ENCODE data around the gene ATP6V1G3.
"Not testable (repeated sequence)": the region's sequence is repeated elsewhere in the genome, so short reads cannot be mapped to it uniquely, and the experiment has no call there.

ATP6V1G3 gene

DNA sequence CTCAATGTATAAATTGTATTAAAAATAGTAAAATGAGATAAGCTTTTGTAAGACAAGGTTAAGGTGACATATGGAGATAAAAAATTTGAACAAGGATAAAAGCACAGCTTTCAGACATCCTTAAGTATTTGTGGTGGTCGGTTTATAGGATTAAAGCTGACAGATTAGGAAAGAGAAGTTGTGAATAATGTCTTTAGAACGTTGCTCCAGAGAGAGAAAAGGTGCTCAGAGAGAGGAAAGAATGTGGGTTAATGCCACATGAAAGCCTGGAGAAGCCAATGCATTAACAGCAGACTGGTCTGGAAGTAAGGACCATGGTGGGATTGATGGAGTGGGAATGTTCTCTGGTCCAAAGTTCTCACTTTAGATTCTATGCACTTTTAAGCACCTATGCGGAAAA is 44.8 kb downstream of the ATP6V1G3 start:
- no peak for DNase-seq

DNA sequence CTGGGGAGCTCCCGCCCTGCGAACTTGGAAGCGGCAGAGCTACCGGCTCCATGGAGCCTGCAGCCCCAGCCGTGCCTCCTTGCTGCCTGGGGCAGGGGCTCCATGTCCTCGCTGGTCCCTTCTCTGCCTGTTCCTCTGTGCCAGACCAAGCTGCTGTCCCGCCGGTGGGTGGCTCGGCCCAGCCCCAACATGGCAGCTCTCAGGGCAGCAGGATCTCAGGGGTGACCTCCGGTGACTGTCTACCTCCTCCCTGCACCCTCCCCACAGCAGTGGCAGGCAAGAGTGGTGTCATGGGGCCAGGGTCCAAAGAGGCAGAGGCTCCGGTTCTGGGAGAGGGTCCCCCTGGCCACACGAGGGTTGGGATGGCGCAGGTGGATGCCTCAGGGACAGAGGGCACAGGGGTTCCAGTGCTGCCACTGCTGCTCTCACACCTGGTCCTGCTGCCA is 45.8 kb downstream of the ATP6V1G3 start:
- DNase-seq = no peak

DNA sequence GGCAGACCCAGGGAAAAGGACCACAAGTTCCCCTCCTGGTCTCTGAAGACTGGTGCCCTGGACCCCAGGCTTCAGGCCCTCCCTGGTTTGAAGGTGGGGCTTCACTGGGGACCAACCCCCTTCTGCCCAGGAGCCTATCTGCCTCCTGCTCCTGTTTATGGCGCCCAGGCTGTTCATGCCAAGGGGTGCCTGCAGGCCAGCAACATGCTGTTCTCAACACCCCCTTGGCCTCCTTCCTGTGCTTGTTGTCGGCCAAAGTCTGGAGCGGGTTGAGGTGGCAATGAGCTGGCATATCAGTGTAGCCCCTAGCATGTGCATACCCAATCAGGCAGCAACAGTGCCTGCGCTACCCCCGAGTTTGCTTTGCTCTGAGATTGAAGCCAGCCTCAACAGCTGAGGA is 46.3 kb downstream of the ATP6V1G3 start:
- no peak for DNase-seq

DNA sequence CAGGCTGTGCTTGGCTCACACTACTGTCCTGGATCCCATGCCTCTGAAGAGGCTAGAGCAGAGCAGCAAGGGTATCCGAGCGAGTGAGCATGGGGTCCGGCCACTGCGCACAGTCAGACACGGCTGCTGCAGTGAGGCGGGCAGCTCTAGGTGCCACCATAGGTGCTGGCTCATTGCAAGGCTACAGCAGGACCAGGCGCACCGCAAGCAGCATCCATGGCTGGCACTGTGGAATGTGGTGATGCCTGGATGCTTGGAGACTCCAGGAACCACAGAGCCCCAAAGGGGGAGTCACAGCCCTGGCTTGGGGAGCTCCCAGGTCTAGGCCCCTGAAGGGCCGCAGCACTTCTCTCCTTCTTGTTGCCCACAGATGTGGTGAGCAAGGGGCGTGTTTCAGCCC is 47.2 kb downstream of the ATP6V1G3 start:
- no peak for DNase-seq

DNA sequence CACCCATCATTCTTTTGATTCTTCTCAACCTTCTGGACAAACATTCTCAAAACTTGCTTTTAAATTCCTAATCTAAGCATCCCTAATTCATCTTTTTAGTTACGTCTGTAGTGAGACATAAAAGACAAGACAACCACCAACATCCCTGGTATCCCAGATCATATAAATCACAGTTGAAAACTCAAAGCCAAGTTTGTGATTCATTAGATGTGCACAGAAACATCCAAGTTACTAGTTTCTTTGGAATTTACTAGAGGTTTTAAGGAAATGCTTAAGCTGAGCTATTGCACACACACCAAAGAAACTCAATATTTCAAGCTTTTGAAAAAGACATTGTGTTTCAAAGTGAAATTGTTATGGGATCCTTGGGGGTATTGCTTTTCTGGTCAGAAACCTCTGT is 47.6 kb downstream of the ATP6V1G3 start:
- no peak for DNase-seq

DNA sequence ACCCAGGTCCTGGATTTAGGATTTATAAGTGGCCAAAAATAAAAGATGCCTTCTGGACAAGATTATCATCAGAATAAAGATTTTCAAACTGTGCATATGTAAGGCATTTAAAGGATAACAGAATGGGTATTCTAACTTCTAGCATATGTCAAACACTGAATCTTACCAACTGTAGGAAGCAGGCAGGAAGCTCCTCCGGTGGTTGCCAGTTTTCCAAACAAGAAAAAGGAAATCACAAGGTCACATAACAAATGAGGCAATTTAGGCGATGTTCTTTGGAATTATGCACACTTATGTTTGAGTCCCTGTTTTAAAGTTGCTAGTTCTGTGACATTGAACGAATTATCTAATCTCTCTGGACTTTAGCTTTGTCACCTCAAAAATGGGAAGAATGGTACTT is 48.9 kb downstream of the ATP6V1G3 start:
- no peak for DNase-seq

DNA sequence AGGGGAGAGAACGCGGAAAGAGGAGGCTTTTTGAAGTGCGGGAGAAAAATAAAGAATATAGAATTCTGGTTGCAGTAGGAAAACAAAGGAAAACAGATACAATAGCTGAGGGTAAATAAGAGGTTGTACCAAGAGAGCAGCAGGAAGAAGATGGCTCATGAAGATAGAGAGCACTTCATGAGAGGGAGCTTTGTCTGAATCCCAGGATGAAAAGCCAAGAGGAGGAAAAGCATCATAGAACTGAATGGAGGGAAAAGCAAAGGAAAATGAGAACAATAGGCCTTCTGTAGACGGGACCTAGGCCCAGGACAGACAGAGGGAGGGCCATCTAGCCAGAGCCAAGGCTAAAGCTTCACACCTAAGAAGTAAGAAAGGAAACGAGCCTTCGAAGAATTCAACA is 49.5 kb downstream of the ATP6V1G3 start:
- DNase-seq = no peak

DNA sequence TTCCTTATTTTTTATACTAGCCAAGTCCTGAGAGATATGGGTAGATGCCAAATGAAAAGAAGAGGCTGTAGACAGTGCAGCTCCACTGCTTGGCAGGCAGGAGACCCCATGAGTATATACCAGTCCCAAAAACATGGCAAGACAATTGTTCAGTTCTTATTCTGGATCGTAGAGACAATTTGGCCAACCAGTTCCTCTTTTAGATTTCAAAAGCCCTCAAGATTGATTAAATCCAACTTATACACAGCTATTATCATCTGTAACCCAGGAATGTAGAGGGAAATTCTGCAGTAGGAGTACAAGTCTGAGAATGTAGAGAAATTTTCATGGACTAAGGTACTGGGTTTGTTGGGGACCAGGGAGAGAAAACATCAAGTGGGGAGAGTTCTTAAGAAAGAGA is 50.3 kb downstream of the ATP6V1G3 start:
- DNase-seq = no peak

DNA sequence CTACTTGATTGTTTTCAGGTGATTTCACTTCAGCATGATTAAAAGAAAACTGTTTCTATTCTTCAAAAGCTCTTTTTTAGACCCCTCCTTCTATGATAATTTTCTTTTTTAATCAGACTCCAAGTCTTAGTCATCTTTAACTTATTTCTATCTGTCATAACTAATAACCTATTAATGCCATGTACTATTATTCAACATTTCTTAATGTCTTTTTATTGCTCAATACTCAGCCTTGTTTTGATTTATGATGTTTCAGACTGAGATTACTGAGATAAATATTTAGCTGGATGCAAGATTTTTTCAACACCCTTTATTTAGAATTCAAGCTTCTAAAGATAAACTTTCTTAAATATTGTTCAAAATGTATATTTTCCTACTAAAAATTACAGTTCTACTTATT is 53.6 kb downstream of the ATP6V1G3 start:
- DNase-seq = no peak

DNA sequence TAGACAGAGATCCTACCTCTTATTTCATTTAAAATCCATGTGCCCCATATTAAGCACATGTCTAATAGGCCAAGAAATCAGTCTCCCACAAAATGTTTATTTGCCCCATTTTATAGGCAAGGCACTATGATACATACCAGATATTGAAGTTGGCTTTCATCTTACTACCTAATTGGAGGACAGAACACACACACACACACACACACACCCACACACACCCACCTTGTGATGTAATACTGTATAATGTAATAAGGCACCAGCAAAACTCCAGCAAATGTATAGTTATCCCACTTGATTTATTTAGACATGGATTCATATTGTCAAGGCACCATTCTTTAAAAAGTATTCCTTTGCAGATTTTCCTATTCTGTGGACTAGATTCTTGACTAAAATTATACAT is 56.8 kb downstream of the ATP6V1G3 start:
- DNase-seq = no peak

DNA sequence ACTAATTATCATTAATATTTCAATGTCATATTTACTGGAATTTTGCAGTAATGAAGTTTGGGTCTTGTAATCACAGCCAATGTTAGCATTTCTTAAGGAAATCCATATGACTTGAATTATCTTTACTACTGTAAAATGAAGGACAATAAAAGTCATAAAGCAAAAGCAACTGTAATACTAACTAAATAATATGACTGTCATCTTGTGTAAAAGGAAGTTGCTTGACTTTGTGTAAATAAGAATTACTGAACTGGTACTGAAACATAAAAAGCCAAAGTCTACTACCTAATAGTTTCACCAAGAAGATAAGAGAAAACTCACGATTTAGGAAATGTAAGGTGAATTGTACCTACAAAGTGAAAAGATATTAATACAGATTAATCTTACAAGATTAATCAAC is 57.5 kb downstream of the ATP6V1G3 start:
- no peak for DNase-seq

DNA sequence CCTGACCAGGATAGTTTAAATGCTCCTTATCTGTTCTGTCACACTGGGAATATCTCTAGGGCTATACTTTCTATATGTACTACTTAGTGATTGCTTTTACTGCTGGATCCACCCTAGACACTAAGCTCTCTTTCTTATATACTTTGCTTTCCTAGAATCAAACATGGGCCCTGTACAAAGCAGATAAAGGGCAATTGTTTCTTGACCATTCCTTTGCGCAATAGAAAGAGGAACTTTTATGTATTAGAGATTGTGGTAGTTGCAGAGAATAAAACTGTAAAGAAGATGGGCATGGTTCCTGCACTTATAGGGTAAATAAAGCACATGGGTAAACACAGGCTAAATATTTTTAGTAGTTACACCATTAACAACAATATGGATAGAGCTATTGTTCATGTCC is 58.8 kb downstream of the ATP6V1G3 start:
- no peak for DNase-seq

DNA sequence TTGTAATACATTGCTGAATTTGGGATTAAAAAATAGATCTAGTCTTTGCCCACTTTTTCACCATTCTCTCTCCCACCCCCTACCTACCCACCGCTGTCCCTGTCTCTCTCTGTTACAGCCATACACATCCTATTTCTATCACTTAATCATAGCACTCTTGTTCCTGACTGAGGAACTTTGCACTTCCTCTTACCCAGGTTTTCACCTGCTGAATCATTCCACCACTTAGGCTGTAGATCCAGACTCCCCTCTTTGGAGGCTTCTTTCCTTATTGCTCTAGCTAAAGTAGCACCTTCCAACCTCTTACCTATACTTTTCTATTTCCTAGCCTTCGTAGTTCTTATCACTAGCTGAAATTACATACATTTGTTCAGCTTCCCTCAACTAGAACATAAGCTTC is 59.6 kb downstream of the ATP6V1G3 start:
- no peak for DNase-seq

DNA sequence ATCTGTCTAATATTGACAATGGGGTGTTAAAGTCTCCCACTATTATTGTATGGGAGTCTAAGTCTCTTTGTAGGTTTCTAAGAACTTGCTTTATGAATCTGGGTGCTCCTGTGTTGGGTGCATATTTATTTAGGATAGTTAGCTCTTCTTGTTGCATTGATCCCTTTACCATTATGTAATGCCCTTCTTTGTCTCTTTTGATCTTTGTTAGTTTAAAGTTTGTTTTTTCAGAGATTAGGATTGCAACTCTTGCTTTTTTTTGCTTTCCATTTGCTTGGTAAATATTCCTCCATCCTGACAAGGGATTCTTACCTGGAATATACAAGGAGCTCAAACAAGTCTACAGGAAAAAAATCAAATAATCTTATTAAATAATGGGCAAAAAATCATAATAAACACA is 63.1 kb downstream of the ATP6V1G3 start:
- DNase-seq = not testable (repeated sequence)
